Sigmoid colon (tissue), 7 donors: ENCODE data around the gene NMUR2. TPM values are rescaled to one million over a fixed set of nuclear protein-coding genes. Genes with fewer than 3 reads are reported as not detected.

Experiments used
- DNase-seq: peaks from one replicate; pipeline ENCODE4 v3.0.0-alpha.2; 2019
- H3K27ac ChIP-seq, 4 donors: fragments of 200-600 bp; sonication (generic); one replicate each; pipeline ENCODE4 v1.5.1; 2016 to 2019; ENCODE audit warnings: mild to moderate bottlenecking in 1 of 4
- H3K27me3 ChIP-seq, 3 donors: fragments of 200-600 bp; sonication (generic); one replicate each; pipeline ENCODE4 v1.5.1; 2019; ENCODE audit warnings: mild to moderate bottlenecking in 1 of 3
- H3K36me3 ChIP-seq, 4 donors: fragments of 200-600 bp; sonication (generic); one replicate each; pipeline ENCODE4 v1.5.1; 2016 to 2019
- H3K4me1 ChIP-seq, 4 donors: fragments of 200-600 bp; sonication (generic); one replicate each; pipeline ENCODE4 v1.5.1; 2017 to 2019
- H3K4me3 ChIP-seq, 4 donors: fragments of 200-600 bp; sonication (generic); one replicate each; pipeline ENCODE4 v1.5.1; 2017 to 2019; ENCODE audit warnings: mild to moderate bottlenecking in 2 of 4, moderate library complexity in 1 of 4
- H3K9me3 ChIP-seq, 4 donors: fragments of 200-600 bp in 3 of 4; sonication (generic) in 3 of 4; one replicate each; pipeline versions ENCODE4 v1.5.1 to v1.6.1; 2013 to 2019
- EP300 ChIP-seq, 4 donors: sonication (generic); formaldehyde crosslinking; IDR thresholded peaks; one replicate each; pipeline ENCODE4 v1.6.1; 2017; ENCODE audit warnings: antibody characterized with exemption in 4 of 4
- POLR2A ChIP-seq, 2 donors: fragments of 450-650 bp; IDR thresholded peaks; one replicate each; pipeline ENCODE4 v1.6.1; 2016; ENCODE audit warnings: antibody characterized with exemption in 2 of 2, mild to moderate bottlenecking in 2 of 2, moderate library complexity in 2 of 2
- POLR2AphosphoS5 ChIP-seq, 4 donors: sonication (generic); formaldehyde crosslinking; IDR thresholded peaks; one replicate each; pipeline ENCODE4 v1.6.1; 2017; ENCODE audit warnings: antibody characterized with exemption in 4 of 4
- WGBS, 2 donors: extraction: QIAGEN DNeasy Blood & Tissue Kit; methylation state at CpG; one replicate each; pipeline ENCODE4 v1.1.7; 2013; 5-methylcytosine and 5-hydroxymethylcytosine counted together
- intact Hi-C: fragments of 100-400 bp; cut with DNase I; formaldehyde crosslinking; loops from one replicate; pipeline ENCODE4 v1.15.1; 2023
- polyA plus RNA-seq, 3 donors: library from polyadenylated mRNA; stranded (reverse); fragments of 200-250 nt; gene quantifications; one replicate each; pipeline ENCODE4 v1.2.3, GENCODE V29; 2013
- total RNA-seq, 4 donors: library from RNA; depleted of rRNA; stranded (reverse); fragments of >200 nt; gene quantifications; one replicate each; pipeline ENCODE4 v1.1.0, GENCODE V29; 2016
- TF ChIP-seq, protein P1 (sequence below), 4 experiments: fragments of 450-650 bp in 3 of 4; fragments of 200-600 bp in 1 of 4; IDR thresholded peaks; one replicate each; pipeline ENCODE4 v1.5.1; 2016 to 2019; ENCODE audit warnings: antibody characterized with exemption in 4 of 4, mild to moderate bottlenecking in 3 of 4, moderate library complexity in 2 of 4
- donor health status: healthy with polysubstance abuse.
- donor health status: Bipolar disorder and iron deficiency.
- donor health status: healthy.

Gene NMUR2
- total and polyA plus RNA-seq, 7 donors, result not detected

DNA sequence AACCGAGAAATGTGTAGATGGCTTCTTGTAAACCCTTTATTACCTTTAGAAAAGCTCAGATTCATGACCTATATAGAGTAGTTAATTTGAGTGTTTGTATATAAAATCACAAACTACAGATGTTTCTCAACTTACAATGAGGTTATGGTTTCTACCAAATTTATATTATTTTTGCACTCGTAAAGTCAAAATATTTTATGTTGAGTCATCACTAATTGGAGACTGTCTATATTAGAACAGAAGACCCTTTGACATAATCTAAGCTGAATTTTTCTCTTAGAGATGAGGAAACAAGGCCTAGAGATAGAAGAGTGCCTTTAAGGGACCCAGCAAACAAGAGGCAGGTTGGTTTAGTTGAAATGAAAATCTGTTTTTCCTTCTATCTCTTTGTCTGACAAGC, 20.0 kb upstream of the NMUR2 start:
- intact Hi-C loops, result no loop called here
- Histone ChIP-seq H3K27me3 (no peaks in the 10 kb centered on the region), H3K4me3 (no peak overlapping the region), H3K36me3 (no peaks in the 10 kb centered on the region), H3K4me1 (no peaks in the 10 kb centered on the region), H3K9me3 (no peaks in the 10 kb centered on the region), H3K27ac (no peak overlapping the region)
- WGBS, 2 donors, result 76 to 83% methylated on average over 2 of the region's 2 CpGs
- DNase-seq, result no peak
- TF ChIP-seq POLR2AphosphoS5 (IDR thresholded peaks at IDR 0.05), result no peak
- TF ChIP-seq POLR2A (IDR thresholded peaks at IDR 0.05), result no peak
- TF ChIP-seq EP300 (IDR thresholded peaks at IDR 0.05), result no peak
- TF ChIP-seq, protein P1, sequence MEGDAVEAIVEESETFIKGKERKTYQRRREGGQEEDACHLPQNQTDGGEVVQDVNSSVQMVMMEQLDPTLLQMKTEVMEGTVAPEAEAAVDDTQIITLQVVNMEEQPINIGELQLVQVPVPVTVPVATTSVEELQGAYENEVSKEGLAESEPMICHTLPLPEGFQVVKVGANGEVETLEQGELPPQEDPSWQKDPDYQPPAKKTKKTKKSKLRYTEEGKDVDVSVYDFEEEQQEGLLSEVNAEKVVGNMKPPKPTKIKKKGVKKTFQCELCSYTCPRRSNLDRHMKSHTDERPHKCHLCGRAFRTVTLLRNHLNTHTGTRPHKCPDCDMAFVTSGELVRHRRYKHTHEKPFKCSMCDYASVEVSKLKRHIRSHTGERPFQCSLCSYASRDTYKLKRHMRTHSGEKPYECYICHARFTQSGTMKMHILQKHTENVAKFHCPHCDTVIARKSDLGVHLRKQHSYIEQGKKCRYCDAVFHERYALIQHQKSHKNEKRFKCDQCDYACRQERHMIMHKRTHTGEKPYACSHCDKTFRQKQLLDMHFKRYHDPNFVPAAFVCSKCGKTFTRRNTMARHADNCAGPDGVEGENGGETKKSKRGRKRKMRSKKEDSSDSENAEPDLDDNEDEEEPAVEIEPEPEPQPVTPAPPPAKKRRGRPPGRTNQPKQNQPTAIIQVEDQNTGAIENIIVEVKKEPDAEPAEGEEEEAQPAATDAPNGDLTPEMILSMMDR (IDR thresholded peaks at IDR 0.05), result no peak

DNA sequence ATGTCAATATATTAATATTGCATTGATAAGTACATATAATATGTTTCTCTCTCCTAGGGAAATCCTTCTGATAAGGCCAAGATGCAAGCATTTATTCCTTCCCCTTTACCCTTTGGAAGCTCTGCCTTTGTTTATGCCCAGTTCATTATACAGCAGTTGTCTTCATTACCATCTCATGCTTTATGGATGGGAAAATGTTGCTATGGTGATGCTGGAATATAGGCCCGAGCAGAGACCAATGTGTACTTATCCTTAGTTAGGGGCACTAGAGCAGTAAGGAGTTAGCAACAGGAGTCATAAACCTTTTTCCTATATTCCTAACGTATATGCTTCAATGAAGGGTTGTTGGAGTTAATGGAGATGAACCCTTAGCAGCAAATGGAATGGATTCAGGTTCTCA, 19.4 kb upstream of the NMUR2 start:
- no peak for DNase-seq
- no peaks in the 10 kb centered on the region for H3K4me1 ChIP-seq
- no peak overlapping the region for H3K4me3 ChIP-seq
- intact Hi-C loops, result no loop called here
- H3K9me3 ChIP-seq, result no peaks in the 10 kb centered on the region
- H3K36me3 ChIP-seq, result no peaks in the 10 kb centered on the region
- TF ChIP-seq POLR2A (IDR thresholded peaks at IDR 0.05) (no peak), POLR2AphosphoS5 (IDR thresholded peaks at IDR 0.05) (no peak), EP300 (IDR thresholded peaks at IDR 0.05) (no peak)
- TF ChIP-seq, protein P1 (IDR thresholded peaks at IDR 0.05), result no peak
- H3K27me3 ChIP-seq, result no peaks in the 10 kb centered on the region
- 56 to 74% methylated on average over 2 of the region's 2 CpGs for WGBS, 2 donors
- no peak overlapping the region for H3K27ac ChIP-seq

- no peaks in the 10 kb centered on the region for H3K4me1 ChIP-seq
- TF ChIP-seq POLR2AphosphoS5 (IDR thresholded peaks at IDR 0.05), result no peak
- H3K9me3 ChIP-seq, result no peaks in the 10 kb centered on the region
- no peak overlapping the region for H3K4me3 ChIP-seq
- H3K27me3 ChIP-seq, result no peaks in the 10 kb centered on the region
- WGBS, 2 donors, result 81 to 86% methylated on average over 2 of the region's 2 CpGs
- no peak for DNase-seq
- H3K27ac ChIP-seq, result no peak overlapping the region
- H3K36me3 ChIP-seq, result no peaks in the 10 kb centered on the region
- intact Hi-C loops, result no loop called here
These were observed 17.0 kb upstream of the NMUR2 start for GRCh38 chr5:152422081-152422480.

GRCh38 chr5:152412129-152412528, 7.0 kb upstream of the NMUR2 start:
- peaks cover 0 to 7% (median 0%) of the 10 kb centered on the region in 4 donors for H3K9me3 ChIP-seq
- no peaks in the 10 kb centered on the region for H3K27me3 ChIP-seq
- 81 to 90% methylated on average over 1 of the region's 1 CpG for WGBS, 2 donors
- H3K27ac ChIP-seq, result no peak overlapping the region
- no peaks in the 10 kb centered on the region for H3K36me3 ChIP-seq
- H3K4me3 ChIP-seq, result no peak overlapping the region
- TF ChIP-seq, protein P1 (IDR thresholded peaks at IDR 0.05), result no peak
- no peak for TF ChIP-seq POLR2AphosphoS5 (IDR thresholded peaks at IDR 0.05)
- TF ChIP-seq EP300 (IDR thresholded peaks at IDR 0.05), result no peak
- TF ChIP-seq POLR2A (IDR thresholded peaks at IDR 0.05), result no peak
- intact Hi-C loops, result no loop called here
- no peaks in the 10 kb centered on the region for H3K4me1 ChIP-seq
- DNase-seq, result no peak

DNA sequence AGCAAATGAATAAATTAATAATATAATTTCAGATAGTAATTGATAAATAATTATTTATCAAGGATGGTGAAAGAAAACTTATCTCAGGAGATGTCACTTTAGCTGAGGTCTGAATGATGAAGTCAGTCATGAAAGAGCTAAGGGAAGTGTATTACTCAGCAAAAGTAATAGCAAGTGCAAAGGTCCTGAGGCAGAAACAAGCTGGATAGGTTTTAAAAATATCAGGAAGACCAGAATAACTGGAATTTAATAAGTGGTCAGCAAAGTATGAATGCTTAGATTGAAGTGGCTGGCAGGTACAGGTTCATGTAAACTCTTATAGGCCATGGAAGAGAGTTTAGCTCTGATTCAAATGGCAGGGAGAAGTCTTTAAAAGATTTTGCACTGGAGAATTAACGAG, 1.0 kb upstream of the NMUR2 start:
- H3K27me3 ChIP-seq, result no peaks in the 10 kb centered on the region
- no peak overlapping the region for H3K4me3 ChIP-seq
- TF ChIP-seq POLR2A (IDR thresholded peaks at IDR 0.05) (no peak), POLR2AphosphoS5 (IDR thresholded peaks at IDR 0.05) (no peak), EP300 (IDR thresholded peaks at IDR 0.05) (no peak)
- TF ChIP-seq, protein P1 (IDR thresholded peaks at IDR 0.05), result no peak
- H3K36me3 ChIP-seq, result no peaks in the 10 kb centered on the region
- no peak for DNase-seq
- intact Hi-C loops, result no loop called here
- WGBS, 2 donors, result 72 to 79% methylated on average over 1 of the region's 1 CpG
- H3K4me1 ChIP-seq, result no peaks in the 10 kb centered on the region
- no peak overlapping the region for H3K27ac ChIP-seq
- H3K9me3 ChIP-seq, result no peaks in the 10 kb centered on the region
